CD8-positive, alpha-beta memory T cell (primary cell): ENCODE results near the gene GNA12. TPM values are rescaled to one million over a fixed set of nuclear protein-coding genes. Genes with fewer than 3 reads are reported as not detected.

Source experiments
- CTCF ChIA-PET: fragments of 350-600 bp; sonication (Branson Sonifier 250); formaldehyde crosslinking; loops from one replicate; lab custom pipeline; 2021; ENCODE audit warnings: antibody characterized with exemption; lab: Charles Lee
- POLR2A ChIA-PET: fragments of 350-600 bp; sonication (Branson Sonifier 250); formaldehyde crosslinking; loops from one replicate; lab custom pipeline; 2021; ENCODE audit warnings: antibody characterized with exemption; lab: Charles Lee
- DNase-seq, 5 donors: peaks; one replicate each; pipeline versions ENCODE4 v3.0.0 to v3.0.0-alpha.2; 2020 to 2022; ENCODE audit warnings: mixed read lengths in 1 of 5
- H3K27ac ChIP-seq: one replicate; pipeline ENCODE4 v1.7.0; 2013; ENCODE audit warnings: low read depth, mild to moderate bottlenecking, low read length, moderate library complexity
- H3K27me3 ChIP-seq: 2 replicates; pipeline ENCODE4 v1.7.0; 2013; ENCODE audit warnings: low read length, mild to moderate bottlenecking; ENCODE audit not compliant: insufficient read depth, poor library complexity, severe bottlenecking
- H3K36me3 ChIP-seq: 2 replicates; pipeline ENCODE4 v1.7.0; 2013; ENCODE audit warnings: mild to moderate bottlenecking, low read length, moderate library complexity; ENCODE audit not compliant: insufficient read depth
- H3K4me1 ChIP-seq: 2 replicates; pipeline ENCODE4 v1.7.0; 2013; ENCODE audit warnings: mild to moderate bottlenecking, low read length, moderate library complexity; ENCODE audit not compliant: insufficient read depth
- H3K4me3 ChIP-seq: 2 replicates; pipeline ENCODE4 v1.7.0; 2013; ENCODE audit warnings: mild to moderate bottlenecking, low read length
- H3K9me3 ChIP-seq: 2 replicates; pipeline ENCODE4 v1.7.0; 2013; ENCODE audit warnings: mild to moderate bottlenecking, low read length
- H3K27ac Mint-ChIP-seq, 8 donors: one replicate each; pipeline ENCODE4 v1.8.0; 2020 to 2021; ENCODE audit warnings: mixed read lengths in 8 of 8, mild to moderate bottlenecking in 6 of 8, inconsistent platforms in 3 of 8, moderate library complexity in 3 of 8
- H3K27me3 Mint-ChIP-seq, 2 donors: one replicate each; pipeline ENCODE4 v1.8.0; 2020 to 2021; ENCODE audit warnings: mixed read lengths in 2 of 2, mild to moderate bottlenecking in 1 of 2, moderate library complexity in 1 of 2
- H3K36me3 Mint-ChIP-seq, 3 donors: one replicate each; pipeline ENCODE4 v1.8.0; 2020 to 2021; ENCODE audit warnings: mixed read lengths in 3 of 3, inconsistent platforms in 1 of 3, mild to moderate bottlenecking in 1 of 3
- H3K4me1 Mint-ChIP-seq, 3 donors: one replicate each; pipeline ENCODE4 v1.8.0; 2020 to 2021; ENCODE audit warnings: mixed read lengths in 3 of 3, inconsistent platforms in 1 of 3, mild to moderate bottlenecking in 1 of 3
- H3K4me3 Mint-ChIP-seq, 7 donors: one replicate each; pipeline ENCODE4 v1.8.0; 2020 to 2021; ENCODE audit warnings: mixed read lengths in 7 of 7, mild to moderate bottlenecking in 6 of 7, moderate library complexity in 4 of 7, inconsistent platforms in 2 of 7
- H3K9me3 Mint-ChIP-seq, 5 donors: one replicate each; pipeline ENCODE4 v1.8.0; 2020 to 2022; ENCODE audit warnings: mixed read lengths in 5 of 5, mild to moderate bottlenecking in 3 of 5, moderate library complexity in 2 of 5, inconsistent platforms in 1 of 5
- polyA plus RNA-seq: library from polyadenylated mRNA; unstranded; fragments of 300-500 nt; fragmentation: Illumina TruSeq; gene quantifications from one replicate; pipeline ENCODE4 v1.2.3, GENCODE V29; 2021
- total RNA-seq, 2 experiments: library from RNA; stranded (reverse); gene quantifications; one replicate each; pipeline ENCODE4 v1.2.3, GENCODE V29; 2021

The GNA12 gene
- total and polyA plus RNA-seq, 3 experiments from 2014 or later, result 11.2 to 21.2 (median 20.6) TPM

- peaks cover 23% of the 10 kb centered on the region for H3K4me1 ChIP-seq
- H3K27ac Mint-ChIP-seq, result peak overlapping the region; percentile 64 to 97 (median 90)
- H3K9me3 ChIP-seq, result no peaks in the 10 kb centered on the region
- peak overlapping the region; percentile 32 for H3K4me3 ChIP-seq
- H3K27me3 ChIP-seq, result no peaks in the 10 kb centered on the region
- H3K4me1 Mint-ChIP-seq, result peaks cover 26 to 32% (median 31%) of the 10 kb centered on the region in 3 donors
- ChIA-PET CTCF (interaction anchor here (0.6 to 2.9 kb wide), 27 partner anchors 11 to 1034 kb away, joined by 3 to 20 read pairs (median 5); no protein-coding TSS in a partner anchor), POLR2A (interaction anchor here (1.1 kb wide), 1 partner anchor 12 kb away, joined by 3 read pairs; no protein-coding TSS in a partner anchor)
- peak in 1 of 5 donors; percentile 10 for DNase-seq
- H3K36me3 Mint-ChIP-seq, result no peaks in the 10 kb centered on the region
- no peaks in the 10 kb centered on the region for H3K9me3 Mint-ChIP-seq
- no peak overlapping the region for H3K27ac ChIP-seq
- no peaks in the 10 kb centered on the region for H3K36me3 ChIP-seq
- peaks cover 0 to 2% of the 10 kb centered on the region in 2 donors for H3K27me3 Mint-ChIP-seq
- H3K4me3 Mint-ChIP-seq, result peak overlapping the region in 6 of 7 donors; percentile 47 to 89 (median 71)
Observed at GRCh38 chr7:2864204-2864985, 20.3 kb upstream of the GNA12 start.

DNA sequence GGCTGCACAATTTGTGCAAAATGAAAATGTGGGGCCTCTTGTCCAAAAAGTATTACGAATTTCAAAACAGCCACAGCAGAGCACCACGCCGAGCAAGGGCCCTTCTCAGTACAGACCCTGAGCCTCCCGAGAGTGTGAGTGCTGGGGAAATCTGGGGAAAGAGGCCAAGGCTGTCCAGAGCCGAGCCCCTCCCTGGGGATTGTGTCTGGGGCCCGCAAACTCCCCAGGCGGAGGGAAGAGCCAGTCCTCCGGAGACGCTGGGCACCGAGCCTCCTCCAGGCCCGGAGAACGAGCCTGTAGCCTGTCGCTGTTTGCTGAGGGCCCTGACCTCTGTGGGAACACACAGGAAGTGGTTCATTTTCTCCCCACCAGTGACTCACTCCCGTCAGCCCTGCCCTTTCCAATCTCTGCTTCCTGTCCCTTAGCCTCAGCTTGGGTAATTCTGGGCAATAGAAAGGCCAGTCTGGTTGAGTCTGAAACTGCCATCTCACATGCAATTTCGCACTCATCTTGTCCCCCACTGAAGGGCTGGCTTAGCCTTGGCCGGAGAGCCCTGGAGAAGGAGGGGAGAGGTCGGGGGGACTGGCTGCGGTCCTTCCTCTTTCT is 19.5 kb upstream of the GNA12 start:
- Mint-ChIP-seq H3K27ac (peak overlapping the region; percentile 59 to 97 (median 89)), H3K4me1 (peaks cover 26 to 28% (median 27%) of the 10 kb centered on the region in 3 donors), H3K27me3 (peaks cover 0 to 2% of the 10 kb centered on the region in 2 donors), H3K4me3 (peak overlapping the region; percentile 37 to 89 (median 67)), H3K36me3 (no peaks in the 10 kb centered on the region), H3K9me3 (no peaks in the 10 kb centered on the region)
- no peaks in the 10 kb centered on the region for H3K36me3 ChIP-seq
- H3K9me3 ChIP-seq, result no peaks in the 10 kb centered on the region
- peak overlapping the region; percentile 32 for H3K4me3 ChIP-seq
- ChIA-PET POLR2A (interaction anchor here (1.1 kb wide), 1 partner anchor 11 kb away, joined by 3 read pairs; no protein-coding TSS in a partner anchor), CTCF (interaction anchor here (0.6 to 2.9 kb wide), 8 partner anchors 10 to 809 kb away, joined by 3 to 20 read pairs (median 4); no protein-coding TSS in a partner anchor)
- H3K27me3 ChIP-seq, result no peaks in the 10 kb centered on the region
- DNase-seq, result peak; percentile 24 to 82 (median 61)
- H3K4me1 ChIP-seq, result peaks cover 23% of the 10 kb centered on the region
- H3K27ac ChIP-seq, result peak overlapping the region; percentile 43

- H3K36me3 ChIP-seq, result no peaks in the 10 kb centered on the region
- ChIA-PET CTCF (interaction anchor here (1.3 kb wide), 1 partner anchor 11 kb away, joined by 3 read pairs; no protein-coding TSS in a partner anchor), POLR2A (no interaction called here)
- peak overlapping the region in 6 of 7 donors; percentile 37 to 89 (median 71) for H3K4me3 Mint-ChIP-seq
- H3K9me3 Mint-ChIP-seq, result no peaks in the 10 kb centered on the region
- no peaks in the 10 kb centered on the region for H3K36me3 Mint-ChIP-seq
- H3K27ac ChIP-seq, result peak overlapping the region; percentile 43
- peak overlapping the region; percentile 64 to 97 (median 89) for H3K27ac Mint-ChIP-seq
- DNase-seq, result peak; percentile 21 to 58 (median 32)
- no peaks in the 10 kb centered on the region for H3K9me3 ChIP-seq
- H3K4me1 Mint-ChIP-seq, result peaks cover 26 to 28% (median 27%) of the 10 kb centered on the region in 3 donors
- H3K4me1 ChIP-seq, result peaks cover 23% of the 10 kb centered on the region
- H3K27me3 ChIP-seq, result no peaks in the 10 kb centered on the region
- H3K4me3 ChIP-seq, result peak overlapping the region; percentile 32
- H3K27me3 Mint-ChIP-seq, result peaks cover 0 to 2% of the 10 kb centered on the region in 2 donors
Observed at GRCh38 chr7:2862831-2863361, 18.8 kb upstream of the GNA12 start.

GRCh38 chr7:2861509-2861908 is 17.4 kb upstream of the GNA12 start:
- H3K4me3 Mint-ChIP-seq, result no peak overlapping the region
- ChIA-PET CTCF (interaction anchor here (1.0 to 1.3 kb wide), 2 partner anchors 10 to 12 kb away, joined by 3 read pairs; no protein-coding TSS in a partner anchor), POLR2A (interaction anchor here (0.6 kb wide), 1 partner anchor 182 kb away, joined by 3 read pairs; the partner anchor contains the start of gene CARD11)
- Histone ChIP-seq H3K36me3 (no peaks in the 10 kb centered on the region), H3K9me3 (no peaks in the 10 kb centered on the region), H3K27me3 (no peaks in the 10 kb centered on the region), H3K27ac (no peak overlapping the region), H3K4me1 (peaks cover 23% of the 10 kb centered on the region), H3K4me3 (no peak overlapping the region)
- no peak for DNase-seq
- peaks cover 0 to 2% of the 10 kb centered on the region in 2 donors for H3K27me3 Mint-ChIP-seq
- H3K9me3 Mint-ChIP-seq, result no peaks in the 10 kb centered on the region
- no peak overlapping the region for H3K27ac Mint-ChIP-seq
- peaks cover 26 to 28% (median 27%) of the 10 kb centered on the region in 3 donors for H3K4me1 Mint-ChIP-seq
- H3K36me3 Mint-ChIP-seq, result no peaks in the 10 kb centered on the region

DNA sequence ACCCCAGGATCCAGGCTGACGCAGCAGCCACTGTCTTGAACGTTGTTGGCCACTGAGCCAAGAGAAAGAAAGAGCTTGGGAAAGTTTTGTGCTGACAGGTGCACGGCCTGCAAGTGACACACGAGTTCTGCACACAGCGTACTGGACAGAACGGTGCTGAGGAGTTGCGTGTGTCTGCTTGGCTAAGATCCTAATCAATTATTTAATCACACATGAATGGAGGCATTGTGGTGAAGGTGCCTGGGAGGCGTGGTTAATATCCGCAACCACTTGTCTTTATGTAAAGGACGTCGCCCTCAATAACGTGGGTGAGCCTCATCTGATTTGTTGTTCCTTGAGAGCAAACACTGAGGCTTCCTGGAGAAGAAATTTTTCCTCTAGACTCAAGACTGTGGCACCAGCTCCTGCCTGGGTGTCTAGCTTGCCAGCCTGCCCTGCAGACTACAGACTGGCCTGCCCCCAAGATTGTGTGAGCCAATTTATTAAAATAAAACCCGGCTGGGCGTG is 16.6 kb upstream of the GNA12 start:
- Histone ChIP-seq H3K9me3 (no peaks in the 10 kb centered on the region), H3K4me1 (peaks cover 23% of the 10 kb centered on the region), H3K27me3 (no peaks in the 10 kb centered on the region), H3K4me3 (no peak overlapping the region), H3K36me3 (no peaks in the 10 kb centered on the region), H3K27ac (no peak overlapping the region)
- Mint-ChIP-seq H3K9me3 (no peaks in the 10 kb centered on the region), H3K27ac (no peak overlapping the region), H3K4me3 (no peak overlapping the region), H3K36me3 (no peaks in the 10 kb centered on the region), H3K27me3 (peaks cover 0 to 2% of the 10 kb centered on the region in 2 donors), H3K4me1 (peaks cover 26 to 28% (median 27%) of the 10 kb centered on the region in 3 donors)
- DNase-seq, result no peak
- ChIA-PET CTCF (no interaction called here), POLR2A (no interaction called here)

DNA sequence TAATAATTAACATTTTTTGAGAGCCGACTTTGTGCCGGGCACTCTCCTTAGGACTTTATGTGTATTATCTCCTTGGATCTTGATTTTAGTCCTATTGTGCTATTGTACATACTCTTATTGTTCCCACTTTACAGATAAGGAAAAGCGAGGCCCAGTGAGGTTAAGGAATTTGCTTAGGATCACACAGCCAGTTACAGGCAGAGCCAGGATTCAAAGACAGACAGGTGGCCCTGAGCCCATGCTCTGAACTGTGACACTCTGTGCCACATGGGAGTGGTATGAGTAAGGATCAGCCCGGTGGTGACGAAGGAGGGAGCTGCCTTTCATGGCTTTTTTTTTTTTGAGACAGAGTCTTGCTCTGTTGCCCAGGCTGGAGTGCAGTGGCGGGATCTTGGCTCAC is 15.8 kb upstream of the GNA12 start:
- peaks cover 22% of the 10 kb centered on the region for H3K4me1 ChIP-seq
- Mint-ChIP-seq H3K4me1 (peaks cover 25 to 27% (median 25%) of the 10 kb centered on the region in 3 donors), H3K4me3 (no peak overlapping the region), H3K9me3 (no peaks in the 10 kb centered on the region), H3K27ac (no peak overlapping the region), H3K27me3 (peaks cover 0 to 2% of the 10 kb centered on the region in 2 donors), H3K36me3 (no peaks in the 10 kb centered on the region)
- no peaks in the 10 kb centered on the region for H3K27me3 ChIP-seq
- no peaks in the 10 kb centered on the region for H3K9me3 ChIP-seq
- ChIA-PET CTCF (interaction anchor here (1.0 kb wide), 1 partner anchor 150 kb away, joined by 3 read pairs; no protein-coding TSS in a partner anchor), POLR2A (no interaction called here)
- H3K27ac ChIP-seq, result no peak overlapping the region
- H3K36me3 ChIP-seq, result no peaks in the 10 kb centered on the region
- no peak overlapping the region for H3K4me3 ChIP-seq
- no peak for DNase-seq

- H3K4me3 Mint-ChIP-seq, result no peak overlapping the region
- H3K27ac Mint-ChIP-seq, result no peak overlapping the region
- Histone ChIP-seq H3K27me3 (no peaks in the 10 kb centered on the region), H3K9me3 (no peaks in the 10 kb centered on the region), H3K36me3 (no peaks in the 10 kb centered on the region), H3K4me1 (peaks cover 9% of the 10 kb centered on the region), H3K4me3 (no peak overlapping the region), H3K27ac (no peak overlapping the region)
- H3K9me3 Mint-ChIP-seq, result no peaks in the 10 kb centered on the region
- H3K36me3 Mint-ChIP-seq, result no peaks in the 10 kb centered on the region
- H3K27me3 Mint-ChIP-seq, result peaks cover 0 to 2% of the 10 kb centered on the region in 2 donors
- ChIA-PET CTCF (no interaction called here), POLR2A (no interaction called here)
- H3K4me1 Mint-ChIP-seq, result peaks cover 14 to 16% (median 15%) of the 10 kb centered on the region in 3 donors
- no peak for DNase-seq
Observed at GRCh38 chr7:2858621-2859020, 14.5 kb upstream of the GNA12 start.
